ENCODE results near the gene PSMA5.
A peak's percentile ranks its signal among the peaks of the same experiment; 100 is the strongest.

PSMA5 gene

GRCh38 chr1:109432336-109432735 lies 6.1 kb upstream of the PSMA5 start:
- Histone ChIP-seq H3K4me3 (ENCODE audit: low read length) (no peak overlapping the region), H3K27ac (ENCODE audit: low read depth, low read length) (no peak overlapping the region), H3K9me2 (replicated peaks; ENCODE audit: control insufficient read depth, low read length) (no peaks in the 10 kb centered on the region), H3F3A (ENCODE audit: control insufficient read depth, insufficient read depth) (no peaks in the 10 kb centered on the region), H4K20me1 (ENCODE audit: control insufficient read depth, insufficient read depth, low read depth, low read length) (no peaks in the 10 kb centered on the region), H3K36me3 (ENCODE audit: control insufficient read depth, low read length) (no peaks in the 10 kb centered on the region), H3K4me1 (ENCODE audit: control insufficient read depth, low read length) (peaks cover 6% of the 10 kb centered on the region), H3K79me2 (ENCODE audit: control insufficient read depth, low read length) (peaks cover 7% of the 10 kb centered on the region), H3K27me3 (ENCODE audit: control insufficient read depth, low read length) (no peaks in the 10 kb centered on the region), H3K9me3 (ENCODE audit: control insufficient read depth, insufficient read depth, low read length) (peaks cover 16% of the 10 kb centered on the region; the same call in 1 of the 2 replicates), H3K4me2 (ENCODE audit: low read length) (no peak overlapping the region)
- TF ChIP-seq EZH2phosphoT487 (IDR thresholded peaks at IDR 0.05; ENCODE audit: borderline replicate concordance, low read length): no peak

GRCh38 chr1:109427171-109427467 lies 871 bp upstream of the PSMA5 start:
- Histone ChIP-seq H3K79me2 (ENCODE audit: control insufficient read depth, low read length) (peaks cover 56% of the 10 kb centered on the region), H3F3A (ENCODE audit: control insufficient read depth, insufficient read depth) (no peaks in the 10 kb centered on the region), H3K27ac (ENCODE audit: low read depth, low read length) (peak overlapping the region; percentile 69), H4K20me1 (ENCODE audit: control insufficient read depth, insufficient read depth, low read depth, low read length) (peaks cover 3% of the 10 kb centered on the region; the same call in 1 of the 2 replicates), H3K4me2 (ENCODE audit: low read length) (peak overlapping the region; percentile 88), H3K9me2 (replicated peaks; ENCODE audit: control insufficient read depth, low read length) (no peaks in the 10 kb centered on the region), H3K4me1 (ENCODE audit: control insufficient read depth, low read length) (peaks cover 31% of the 10 kb centered on the region), H3K4me3 (ENCODE audit: low read length) (peak overlapping the region; percentile 100), H3K36me3 (ENCODE audit: control insufficient read depth, low read length) (peaks cover 33% of the 10 kb centered on the region), H3K27me3 (ENCODE audit: control insufficient read depth, low read length) (no peaks in the 10 kb centered on the region), H3K9me3 (ENCODE audit: control insufficient read depth, insufficient read depth, low read length) (no peaks in the 10 kb centered on the region)
- TF ChIP-seq CTCF (IDR thresholded peaks at IDR 0.05; ENCODE audit: low read depth, low read length, poor library complexity, severe bottlenecking): no peak
- TF ChIP-seq EZH2phosphoT487 (IDR thresholded peaks at IDR 0.05; ENCODE audit: borderline replicate concordance, low read length): no peak

- H3K9me3 ChIP-seq (ENCODE audit: control insufficient read depth, insufficient read depth, low read length): no peaks in the 10 kb centered on the region
- no peaks in the 10 kb centered on the region for H3K9me2 ChIP-seq (replicated peaks; ENCODE audit: control insufficient read depth, low read length)
- peak overlapping the region; percentile 100 for H3K4me3 ChIP-seq (ENCODE audit: low read length)
- no peaks in the 10 kb centered on the region for H3K27me3 ChIP-seq (ENCODE audit: control insufficient read depth, low read length)
- H3K36me3 ChIP-seq (ENCODE audit: control insufficient read depth, low read length): peaks cover 46% of the 10 kb centered on the region
- TF ChIP-seq CTCF (IDR thresholded peaks at IDR 0.05; ENCODE audit: low read depth, low read length, poor library complexity, severe bottlenecking): no peak
- no peak for TF ChIP-seq EZH2phosphoT487 (IDR thresholded peaks at IDR 0.05; ENCODE audit: borderline replicate concordance, low read length)
- H3K4me2 ChIP-seq (ENCODE audit: low read length): peak overlapping the region; percentile 95
- H3F3A ChIP-seq (ENCODE audit: control insufficient read depth, insufficient read depth): no peaks in the 10 kb centered on the region
- peaks cover 71% of the 10 kb centered on the region for H3K79me2 ChIP-seq (ENCODE audit: control insufficient read depth, low read length)
- peak overlapping the region; percentile 69 for H3K27ac ChIP-seq (ENCODE audit: low read depth, low read length)
- H3K4me1 ChIP-seq (ENCODE audit: control insufficient read depth, low read length): peaks cover 31% of the 10 kb centered on the region
- peaks cover 3% of the 10 kb centered on the region; the same call in 1 of the 2 replicates for H4K20me1 ChIP-seq (ENCODE audit: control insufficient read depth, insufficient read depth, low read depth, low read length)
These were observed 612 bp downstream of the PSMA5 start for GRCh38 chr1:109425391-109426280.

- peaks cover 56% of the 10 kb centered on the region for H3K36me3 ChIP-seq (ENCODE audit: control insufficient read depth, low read length)
- H3K4me3 ChIP-seq (ENCODE audit: low read length): no peak overlapping the region
- H3K79me2 ChIP-seq (ENCODE audit: control insufficient read depth, low read length): peaks cover 83% of the 10 kb centered on the region
- H3F3A ChIP-seq (ENCODE audit: control insufficient read depth, insufficient read depth): no peaks in the 10 kb centered on the region
- H4K20me1 ChIP-seq (ENCODE audit: control insufficient read depth, insufficient read depth, low read depth, low read length): peaks cover 3% of the 10 kb centered on the region; the same call in 1 of the 2 replicates
- H3K27me3 ChIP-seq (ENCODE audit: control insufficient read depth, low read length): no peaks in the 10 kb centered on the region
- H3K9me3 ChIP-seq (ENCODE audit: control insufficient read depth, insufficient read depth, low read length): no peaks in the 10 kb centered on the region
- H3K9me2 ChIP-seq (replicated peaks; ENCODE audit: control insufficient read depth, low read length): no peaks in the 10 kb centered on the region
- H3K27ac ChIP-seq (ENCODE audit: low read depth, low read length): no peak overlapping the region
- peak overlapping the region; percentile 13; the same call in 1 of the 2 replicates for H3K4me2 ChIP-seq (ENCODE audit: low read length)
- H3K4me1 ChIP-seq (ENCODE audit: control insufficient read depth, low read length): peaks cover 31% of the 10 kb centered on the region
- TF ChIP-seq CTCF (IDR thresholded peaks at IDR 0.05; ENCODE audit: low read depth, low read length, poor library complexity, severe bottlenecking): no peak
These were observed 2.8 kb downstream of the PSMA5 start for GRCh38 chr1:109423498-109423897.
